Type B pancreatic cell (in vitro differentiated cells): ENCODE results near the gene SLC35D2. TPM values are rescaled to one million over a fixed set of nuclear protein-coding genes. Genes with fewer than 3 reads are reported as not detected.

Source experiments
- DNase-seq: peaks from one replicate; pipeline ENCODE4 v3.0.0; 2021; ENCODE audit warnings: mixed read lengths; ENCODE audit not compliant: unreplicated experiment; ENCODE audit errors: extremely low spot score
- H3K27ac Mint-ChIP-seq: 2 replicates; pipeline ENCODE4 v1.8.0; 2021; ENCODE audit warnings: mild to moderate bottlenecking, mixed read lengths
- H3K27me3 Mint-ChIP-seq: 2 replicates; pipeline ENCODE4 v1.8.0; 2021; ENCODE audit warnings: mixed read lengths
- H3K36me3 Mint-ChIP-seq: 2 replicates; pipeline ENCODE4 v1.8.0; 2021; ENCODE audit warnings: mixed read lengths
- H3K4me1 Mint-ChIP-seq: one replicate; pipeline ENCODE4 v1.8.0; 2021; ENCODE audit warnings: mixed read lengths; ENCODE audit not compliant: unreplicated experiment
- H3K4me3 Mint-ChIP-seq: 2 replicates; pipeline ENCODE4 v1.8.0; 2021; ENCODE audit warnings: mild to moderate bottlenecking, mixed read lengths
- H3K9me3 Mint-ChIP-seq: 2 replicates; pipeline ENCODE4 v1.8.0; 2021; ENCODE audit warnings: mixed read lengths
- CTCF ChIP-seq: fragments of 200-600 bp; sonication (generic); conservative IDR thresholded peaks from 2 replicates; pipeline ENCODE4 v1.5.0; 2021; ENCODE audit warnings: antibody characterized with exemption, mild to moderate bottlenecking
- long read RNA-seq: library from polyadenylated mRNA; unstranded; transcript quantifications from one replicate; pipeline ENCODE4 v2.0.0, GENCODE V29; 2020
- total RNA-seq: library from RNA; stranded (reverse); gene quantifications from 2 replicates; pipeline ENCODE4 v1.2.1, GENCODE V29; 2021; ENCODE audit warnings: low replicate concordance

Gene SLC35D2
- 25.7 and 40.5 TPM in 2 replicates for total RNA-seq
- long read RNA-seq, partial matches to known transcripts = 1 of 4 reads
- long read RNA-seq, other reads (novel, unspliced or antisense) = 3 of 4 reads

- no peak for TF ChIP-seq CTCF
- Mint-ChIP-seq H3K4me1 (peaks cover 20% of the 10 kb centered on the region), H3K27me3 (no peaks in the 10 kb centered on the region), H3K9me3 (no peaks in the 10 kb centered on the region), H3K4me3 (peak within 1 kb of the TSS; percentile 92), H3K36me3 (peaks cover 4% of the 10 kb centered on the region), H3K27ac (peak within 1 kb of the TSS; percentile 81)
- DNase-seq = no peak
Measured at GRCh38 chr9:96383165-96383942, at the start of gene SLC35D2. Gene SLC35D2, minus strand, starts transcription at chr9:96383711. Its CDS starts 77 bp downstream, at chr9:96383634.

GRCh38 chr9:96430377-96430776, 46.9 kb upstream of the SLC35D2 start:
- Mint-ChIP-seq H3K9me3 (no peaks in the 10 kb centered on the region), H3K4me1 (no peaks in the 10 kb centered on the region), H3K27me3 (no peaks in the 10 kb centered on the region), H3K36me3 (no peaks in the 10 kb centered on the region), H3K4me3 (no peak overlapping the region), H3K27ac (no peak overlapping the region)
- TF ChIP-seq CTCF = no peak
- no peak for DNase-seq

GRCh38 chr9:96429732-96430131, 46.2 kb upstream of the SLC35D2 start:
- Mint-ChIP-seq H3K36me3 (no peaks in the 10 kb centered on the region), H3K27ac (no peak overlapping the region), H3K4me3 (no peak overlapping the region), H3K9me3 (no peaks in the 10 kb centered on the region), H3K4me1 (no peaks in the 10 kb centered on the region), H3K27me3 (no peaks in the 10 kb centered on the region)
- TF ChIP-seq CTCF = no peak
- DNase-seq = no peak

- no peak for TF ChIP-seq CTCF
- no peaks in the 10 kb centered on the region for H3K9me3 Mint-ChIP-seq
- H3K27ac Mint-ChIP-seq = no peak overlapping the region
- no peaks in the 10 kb centered on the region for H3K27me3 Mint-ChIP-seq
- no peaks in the 10 kb centered on the region for H3K36me3 Mint-ChIP-seq
- no peak overlapping the region for H3K4me3 Mint-ChIP-seq
- peaks cover 14% of the 10 kb centered on the region for H3K4me1 Mint-ChIP-seq
- no peak for DNase-seq
Measured at GRCh38 chr9:96425500-96426169, 42.1 kb upstream of the SLC35D2 start.

GRCh38 chr9:96423985-96424336, 40.5 kb upstream of the SLC35D2 start:
- Mint-ChIP-seq H3K4me1 (peaks cover 27% of the 10 kb centered on the region), H3K27me3 (no peaks in the 10 kb centered on the region), H3K4me3 (no peak overlapping the region), H3K27ac (no peak overlapping the region), H3K9me3 (no peaks in the 10 kb centered on the region), H3K36me3 (no peaks in the 10 kb centered on the region)
- no peak for TF ChIP-seq CTCF
- no peak for DNase-seq
